HepG2 (cell line): ENCODE results near the gene CD79A. TPM values are rescaled to one million over a fixed set of nuclear protein-coding genes. Genes with fewer than 3 reads are reported as not detected.

Experiments used
- CC2D1A ChIP-seq: sonication (generic); formaldehyde crosslinking; IDR thresholded peaks from 2 replicates; pipeline ENCODE4 v1.8.1; 2023; ENCODE audit warnings: mild to moderate bottlenecking, missing genetic modification reagents
- GFI1 ChIP-seq: sonication (generic); formaldehyde crosslinking; IDR thresholded peaks from 2 replicates; pipeline ENCODE4 v1.5.0; 2020; ENCODE audit warnings: missing genetic modification reagents, mild to moderate bottlenecking, borderline replicate concordance
- GMEB2 ChIP-seq: IDR thresholded peaks from 2 replicates; pipeline ENCODE4 v1.6.1; 2016; ENCODE audit warnings: missing biosample characterization, missing genetic modification reagents, low read depth
- HOXA7 ChIP-seq: sonication (generic); formaldehyde crosslinking; IDR thresholded peaks from 2 replicates; pipeline ENCODE4 v1.8.1; 2022; ENCODE audit warnings: mild to moderate bottlenecking, missing genetic modification reagents, moderate library complexity
- MED13 ChIP-seq: sonication (generic); formaldehyde crosslinking; IDR thresholded peaks from 2 replicates; pipeline ENCODE4 v1.5.0; 2020; ENCODE audit warnings: missing genetic modification reagents
- MEF2D ChIP-seq: sonication (generic); formaldehyde crosslinking; IDR thresholded peaks from 2 replicates; pipeline ENCODE4 v1.5.1; 2020; ENCODE audit warnings: mild to moderate bottlenecking, missing genetic modification reagents
- MYC ChIP-seq: sonication (generic); formaldehyde crosslinking; IDR thresholded peaks from 2 replicates; pipeline ENCODE4 v1.9.0; 2021; ENCODE audit warnings: missing genetic modification reagents, borderline replicate concordance
- NBN ChIP-seq: fragments of 450-650 bp; conservative IDR thresholded peaks from 2 replicates; pipeline ENCODE4 v1.6.1; 2017
- RFX1 ChIP-seq: fragments of 450-650 bp; IDR thresholded peaks from 2 replicates; pipeline ENCODE4 v1.6.1; 2017
- SSRP1 ChIP-seq: IDR thresholded peaks from 2 replicates; pipeline ENCODE4 v1.6.1; 2016; ENCODE audit warnings: control low read depth
- ZNF609 ChIP-seq: sonication (generic); formaldehyde crosslinking; IDR thresholded peaks from 2 replicates; pipeline ENCODE4 v1.4.0; 2020; ENCODE audit warnings: mild to moderate bottlenecking, missing genetic modification reagents, borderline replicate concordance
- ZSCAN25 ChIP-seq: sonication (generic); formaldehyde crosslinking; IDR thresholded peaks from 2 replicates; pipeline ENCODE4 v1.8.0; 2022; ENCODE audit warnings: mild to moderate bottlenecking, missing genetic modification reagents
- polyA plus RNA-seq, 8 experiments: library from polyadenylated mRNA; depleted of rRNA in 3 of 8; stranded (reverse) in 7 of 8; unstranded in 1 of 8; fragments of >200 nt; fragmentation: Illumina TruSeq in 4 of 8; extraction: Trizol in 4 of 8; gene quantifications; 2 replicates each; pipeline versions ENCODE4 v1.2.1 to v1.2.3, GENCODE V29; 2011 to 2016; ENCODE audit warnings: low read depth in 4 of 8, missing spikeins in 1 of 8, mixed read lengths in 1 of 8; ENCODE audit not compliant: insufficient read depth in 1 of 8
- total RNA-seq, 5 experiments: library from RNA; depleted of rRNA; stranded (reverse); fragments of >200 nt; fragmentation: Illumina TruSeq; extraction: Trizol; gene quantifications; 2 replicates each; pipeline ENCODE4 v1.2.3, GENCODE V29; 2016; ENCODE audit warnings: low read depth in 1 of 5
- TF ChIP-seq, protein P1 (sequence below): sonication (generic); formaldehyde crosslinking; IDR thresholded peaks from 2 replicates; pipeline ENCODE4 v1.5.1; 2020; ENCODE audit warnings: mild to moderate bottlenecking, missing genetic modification reagents

CD79A gene
- total and polyA plus RNA-seq, 2 of the 13 experiments (the other 11 are each of a cell fraction or from before 2014, with no cell fraction given): 0.24 to 0.33 TPM

DNA sequence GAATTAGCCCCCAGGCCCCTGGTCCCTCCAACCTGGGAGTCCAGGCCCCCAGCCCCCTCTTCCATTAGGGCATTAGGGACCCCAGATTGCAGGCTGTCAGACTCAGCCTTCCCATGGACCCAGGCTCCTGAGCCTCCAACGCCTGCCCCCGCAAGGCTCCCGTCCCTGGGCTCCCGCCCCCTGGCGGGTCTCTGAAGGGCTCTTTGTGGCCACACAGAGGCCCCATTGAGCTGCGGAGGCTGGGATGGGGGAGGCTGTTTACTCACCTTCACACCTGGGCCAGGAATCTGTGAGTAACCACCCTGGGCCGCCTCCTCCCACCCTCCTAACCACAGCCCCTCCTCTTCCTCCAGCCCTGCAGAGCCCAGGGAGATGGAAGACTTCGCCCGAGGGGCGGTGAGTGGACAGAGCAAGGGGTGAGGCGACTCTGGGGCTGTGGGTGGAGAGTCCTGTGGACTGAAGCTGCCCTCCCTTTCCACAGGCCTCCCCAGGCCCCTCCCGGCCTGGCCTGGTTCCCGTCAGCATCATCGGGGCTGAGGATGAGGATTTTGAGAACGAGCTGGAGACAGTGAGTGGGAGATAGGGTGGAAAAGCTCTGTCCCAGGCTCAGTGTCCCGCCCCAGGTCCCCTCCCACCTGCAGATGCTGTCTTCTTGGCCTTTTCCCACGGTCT, 10.8 kb downstream of the CD79A start (continued):
- TF ChIP-seq, protein P1, sequence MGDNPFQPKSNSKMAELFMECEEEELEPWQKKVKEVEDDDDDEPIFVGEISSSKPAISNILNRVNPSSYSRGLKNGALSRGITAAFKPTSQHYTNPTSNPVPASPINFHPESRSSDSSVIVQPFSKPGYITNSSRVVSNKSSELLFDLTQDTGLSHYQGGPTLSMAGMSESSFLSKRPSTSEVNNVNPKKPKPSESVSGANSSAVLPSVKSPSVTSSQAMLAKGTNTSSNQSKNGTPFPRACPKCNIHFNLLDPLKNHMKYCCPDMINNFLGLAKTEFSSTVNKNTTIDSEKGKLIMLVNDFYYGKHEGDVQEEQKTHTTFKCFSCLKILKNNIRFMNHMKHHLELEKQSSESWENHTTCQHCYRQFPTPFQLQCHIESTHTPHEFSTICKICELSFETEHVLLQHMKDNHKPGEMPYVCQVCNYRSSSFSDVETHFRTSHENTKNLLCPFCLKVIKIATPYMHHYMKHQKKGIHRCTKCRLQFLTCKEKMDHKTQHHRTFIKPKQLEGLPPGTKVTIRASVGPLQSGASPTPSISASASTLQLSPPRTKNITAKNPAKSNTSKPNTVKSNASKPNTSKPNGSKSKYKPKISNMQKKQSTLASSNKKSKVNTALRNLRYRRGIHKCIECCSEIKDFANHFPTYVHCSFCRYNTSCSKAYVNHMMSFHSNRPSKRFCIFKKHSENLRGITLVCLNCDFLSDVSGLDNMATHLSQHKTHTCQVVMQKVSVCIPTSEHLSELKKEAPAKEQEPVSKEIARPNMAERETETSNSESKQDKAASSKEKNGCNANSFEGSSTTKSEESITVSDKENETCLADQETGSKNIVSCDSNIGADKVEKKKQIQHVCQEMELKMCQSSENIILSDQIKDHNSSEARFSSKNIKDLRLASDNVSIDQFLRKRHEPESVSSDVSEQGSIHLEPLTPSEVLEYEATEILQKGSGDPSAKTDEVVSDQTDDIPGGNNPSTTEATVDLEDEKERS: no peak
- TF ChIP-seq RFX1: no peak
- TF ChIP-seq GFI1 (CRISPR knock-in tag): peak; percentile 91
- no peak for TF ChIP-seq HOXA7 (CRISPR knock-in tag)
- TF ChIP-seq GMEB2: no peak
- peak; percentile 82 for TF ChIP-seq ZNF609 (CRISPR knock-in tag)
- TF ChIP-seq MED13 (CRISPR knock-in tag): peak; percentile 55; the same call in 1 of the 2 replicates
- no peak; the same call in 1 of the 2 replicates for TF ChIP-seq MYC (CRISPR knock-in tag)
- no peak for TF ChIP-seq CC2D1A (CRISPR knock-in tag)
- TF ChIP-seq SSRP1: 0 out of 2 replicates have a peak, but pooled peaks have one; percentile 26
- no peak for TF ChIP-seq NBN
- TF ChIP-seq MEF2D (CRISPR knock-in tag): peak; percentile 28; the same call in 1 of the 2 replicates
- peak; percentile 94 for TF ChIP-seq ZSCAN25 (CRISPR knock-in tag)
